GM08714 (cell line): ENCODE measurements around the gene GPR107.

Source experiments
- H3K4me3 ChIP-seq: fragments of 200-500 bp; sonication (Bioruptor generic); 2 replicates; pipeline ENCODE4 v1.5.1; 2014; ENCODE audit warnings: mild to moderate bottlenecking, low read length, inconsistent platforms
- ZNF274 ChIP-seq: IDR thresholded peaks from 2 replicates; pipeline ENCODE4 v1.6.1; 2012; ENCODE audit warnings: mild to moderate bottlenecking, low read depth, low read length

GPR107 gene

DNA sequence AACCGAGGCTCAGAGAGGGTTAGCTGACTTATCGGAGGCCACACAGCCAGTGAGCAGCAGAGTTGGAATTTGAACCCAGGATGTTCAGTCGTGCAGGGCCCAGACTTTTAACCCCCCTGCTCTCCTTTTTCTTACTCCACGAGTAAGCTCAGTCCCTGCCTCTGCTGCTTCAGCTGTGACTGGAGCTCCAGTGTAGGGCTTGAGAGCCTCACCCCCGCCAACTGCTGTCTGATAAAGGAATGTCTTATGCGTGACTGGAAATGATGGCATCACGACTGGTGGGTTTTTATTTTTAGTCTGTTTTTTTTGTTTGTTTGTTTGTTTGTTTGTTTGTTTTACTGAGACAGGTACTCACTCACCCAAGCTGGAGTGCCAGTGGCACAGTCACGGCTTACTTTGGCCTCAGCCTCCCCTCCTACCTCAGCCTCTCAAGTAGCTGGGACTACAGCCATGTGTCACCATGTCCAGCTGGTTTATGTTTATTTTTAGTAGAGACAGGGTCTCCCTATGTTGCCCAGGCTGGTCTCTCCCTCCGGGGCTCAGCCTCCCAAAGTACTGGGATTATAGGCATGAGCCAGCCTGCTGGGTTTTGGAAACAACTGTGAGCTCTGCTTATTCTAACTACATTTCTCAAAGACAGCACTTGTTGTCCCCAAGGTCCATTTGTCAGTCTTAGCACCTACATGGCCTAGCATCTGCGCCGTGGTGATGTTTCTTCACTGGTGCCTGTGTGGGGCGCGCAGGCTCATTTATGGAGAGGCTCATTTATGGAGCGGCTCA lies 66.0 kb downstream of the GPR107 start:
- no peak for TF ChIP-seq ZNF274
- H3K4me3 ChIP-seq = no peak overlapping the region

DNA sequence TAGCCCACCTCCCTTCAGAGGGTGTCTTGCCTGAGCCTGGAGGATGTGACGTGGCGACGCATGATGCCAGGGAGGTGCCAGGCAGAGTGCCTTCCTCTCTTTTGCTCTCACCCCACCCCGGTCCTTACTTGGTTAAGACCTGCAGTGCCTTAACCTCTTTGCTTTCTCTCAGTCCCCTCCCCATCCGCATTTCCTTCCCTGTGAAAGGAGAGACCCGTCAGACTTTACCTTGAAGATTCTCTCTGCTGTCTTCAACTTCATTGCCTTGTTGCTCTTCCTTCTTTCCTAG lies 66.5 kb downstream of the GPR107 start:
- no peak overlapping the region for H3K4me3 ChIP-seq
- no peak for TF ChIP-seq ZNF274

DNA sequence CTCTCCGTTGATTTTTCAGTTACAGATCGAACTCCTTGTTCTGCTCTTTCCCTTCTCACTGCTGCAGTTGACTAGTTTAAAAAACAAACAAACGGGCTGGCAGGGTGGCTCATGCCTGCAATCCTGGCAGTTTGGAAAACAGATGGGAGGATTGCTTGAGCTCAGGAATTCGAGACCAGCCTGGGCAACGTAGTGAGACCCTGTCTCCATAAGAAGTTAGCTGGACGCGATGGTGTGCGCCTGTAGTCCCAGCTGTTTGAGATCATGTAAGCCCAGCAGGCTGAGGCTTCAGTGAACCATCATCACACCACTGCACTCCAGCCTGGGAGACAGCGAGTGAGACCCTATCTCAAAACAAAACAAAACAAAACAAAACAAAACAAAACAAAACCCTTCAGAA lies 67.1 kb downstream of the GPR107 start:
- TF ChIP-seq ZNF274 = no peak
- no peak overlapping the region for H3K4me3 ChIP-seq

GRCh38 chr9:130122456-130122855 lies 68.8 kb downstream of the GPR107 start:
- no peak overlapping the region for H3K4me3 ChIP-seq
- TF ChIP-seq ZNF274 = no peak

DNA sequence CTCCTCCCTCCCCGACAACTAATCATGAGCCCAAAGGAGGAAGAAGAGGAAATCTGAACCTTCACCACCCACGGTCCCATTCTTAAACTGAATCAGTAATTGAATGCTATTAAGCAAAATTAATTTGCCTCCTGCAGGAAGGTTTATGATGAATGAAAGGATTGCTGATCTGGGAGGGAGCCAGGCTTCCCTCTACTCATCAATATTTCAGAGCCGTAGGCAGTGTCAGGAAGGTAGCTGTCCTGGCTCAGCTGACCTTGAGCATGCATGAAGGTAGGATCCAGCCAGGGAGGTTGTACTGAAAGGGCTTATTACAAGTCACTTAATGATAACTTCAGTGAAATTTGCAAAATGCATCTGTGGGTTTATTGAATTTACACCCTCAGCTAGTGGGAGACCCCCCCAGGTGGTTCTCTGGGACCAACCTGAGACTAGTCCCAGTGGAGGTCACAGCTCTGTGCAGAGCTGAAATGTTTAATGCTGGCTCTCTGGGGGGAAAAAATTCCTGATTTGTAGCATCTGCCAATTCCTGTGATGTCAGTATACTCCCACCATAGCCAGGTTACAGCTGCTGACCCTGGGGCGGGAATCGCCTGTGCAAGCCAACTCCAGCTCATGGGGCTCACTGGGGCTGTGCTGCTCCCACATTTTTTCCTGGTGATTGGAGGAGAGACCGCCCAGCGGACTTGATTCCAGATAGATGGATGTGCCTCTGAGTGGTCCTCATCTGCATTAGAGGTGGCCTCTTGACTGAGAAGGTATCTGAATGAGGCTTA lies 70.6 kb downstream of the GPR107 start:
- TF ChIP-seq ZNF274 = no peak
- no peak overlapping the region for H3K4me3 ChIP-seq

- no peak overlapping the region for H3K4me3 ChIP-seq
- TF ChIP-seq ZNF274 = no peak
Measured at GRCh38 chr9:130126721-130127433, 73.2 kb downstream of the GPR107 start.

DNA sequence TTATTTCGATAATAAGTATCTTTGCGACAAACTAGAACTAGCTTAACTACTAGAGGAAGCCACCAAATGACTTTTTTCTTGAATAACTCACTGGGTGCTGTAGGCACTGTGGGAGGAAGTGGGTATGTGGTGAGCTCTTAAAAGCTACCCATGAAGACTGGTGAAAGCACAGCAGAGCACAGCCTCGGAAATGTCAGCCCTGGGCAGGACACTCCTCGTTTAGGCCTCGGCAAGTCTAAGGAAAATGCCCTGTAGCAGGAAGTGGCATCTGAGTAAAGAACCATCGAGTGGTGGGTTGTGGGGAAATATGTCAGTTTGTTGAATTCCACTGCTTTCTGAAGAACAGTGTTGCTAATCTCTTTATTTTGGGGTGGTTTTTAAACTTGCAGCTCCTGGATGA lies 74.5 kb downstream of the GPR107 start:
- H3K4me3 ChIP-seq = peak overlapping the region; percentile 22; the same call in 1 of the 2 replicates
- TF ChIP-seq ZNF274 = no peak

DNA sequence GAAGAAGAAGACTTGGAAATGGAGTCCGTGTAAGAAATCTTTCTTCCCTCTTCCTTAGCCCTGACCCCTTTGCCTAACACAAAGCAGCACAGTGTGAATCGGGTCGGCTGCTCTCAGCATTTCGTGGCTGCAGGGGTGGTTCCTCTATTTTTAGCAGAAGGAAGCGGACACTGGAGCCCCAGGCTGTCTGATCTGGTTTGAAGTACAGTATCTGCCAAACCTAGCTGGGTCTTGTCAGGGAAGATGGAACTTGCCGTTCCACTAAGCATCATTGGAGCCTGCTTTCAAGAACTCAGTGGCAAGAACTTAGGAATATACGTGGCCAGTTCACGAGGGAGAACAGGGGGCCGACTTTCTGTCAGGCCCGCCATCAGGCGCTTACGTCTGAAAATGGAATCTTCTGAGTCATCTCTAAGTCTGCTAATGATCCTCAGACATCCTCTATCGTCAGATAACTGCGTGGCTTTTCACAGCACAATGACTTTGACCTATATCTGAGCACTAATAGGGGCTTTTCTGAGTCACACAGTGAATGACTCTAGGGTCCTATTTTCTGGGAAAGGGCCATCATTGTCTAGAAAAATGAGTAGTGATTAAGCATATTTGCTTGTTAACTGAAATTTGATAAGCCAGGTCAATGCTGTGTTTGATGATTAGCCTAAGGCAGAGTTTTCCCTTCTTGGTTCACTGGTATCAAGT lies 75.2 kb downstream of the GPR107 start:
- H3K4me3 ChIP-seq = peak overlapping the region; percentile 22; the same call in 1 of the 2 replicates
- no peak for TF ChIP-seq ZNF274

DNA sequence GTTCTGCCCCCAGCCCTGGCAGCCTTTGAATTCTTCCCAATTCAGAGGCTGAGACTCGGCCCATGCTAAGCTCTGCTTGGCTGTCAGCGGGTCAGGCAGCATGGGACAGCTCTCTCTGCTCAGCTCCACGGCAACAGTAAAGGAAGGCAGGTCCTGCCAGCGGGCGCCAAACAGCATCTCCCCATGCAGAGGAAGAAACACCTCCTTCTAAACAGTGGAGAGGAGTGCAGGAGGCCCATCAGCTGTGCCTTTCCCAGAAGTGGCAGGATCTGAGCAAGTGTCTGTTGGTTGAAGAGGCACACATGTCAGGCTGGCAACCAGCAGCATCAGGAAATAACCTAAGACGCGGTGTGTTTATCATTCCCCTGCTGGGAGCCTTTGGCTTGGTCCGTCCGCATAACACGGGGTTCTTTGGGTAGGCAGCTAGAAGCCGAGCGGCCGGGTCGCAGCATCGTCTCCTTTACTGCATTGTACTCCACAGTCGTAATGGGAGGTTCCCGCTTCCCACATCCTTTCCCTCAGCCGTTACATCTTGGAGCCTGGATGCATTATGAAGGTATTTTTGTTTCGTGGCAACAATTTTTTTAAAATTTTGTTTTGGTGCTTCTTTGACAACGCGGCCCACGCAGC lies 75.8 kb downstream of the GPR107 start:
- H3K4me3 ChIP-seq = no peak overlapping the region
- TF ChIP-seq ZNF274 = no peak

GRCh38 chr9:130132746-130133145 lies 79.0 kb downstream of the GPR107 start:
- no peak overlapping the region for H3K4me3 ChIP-seq
- no peak for TF ChIP-seq ZNF274

DNA sequence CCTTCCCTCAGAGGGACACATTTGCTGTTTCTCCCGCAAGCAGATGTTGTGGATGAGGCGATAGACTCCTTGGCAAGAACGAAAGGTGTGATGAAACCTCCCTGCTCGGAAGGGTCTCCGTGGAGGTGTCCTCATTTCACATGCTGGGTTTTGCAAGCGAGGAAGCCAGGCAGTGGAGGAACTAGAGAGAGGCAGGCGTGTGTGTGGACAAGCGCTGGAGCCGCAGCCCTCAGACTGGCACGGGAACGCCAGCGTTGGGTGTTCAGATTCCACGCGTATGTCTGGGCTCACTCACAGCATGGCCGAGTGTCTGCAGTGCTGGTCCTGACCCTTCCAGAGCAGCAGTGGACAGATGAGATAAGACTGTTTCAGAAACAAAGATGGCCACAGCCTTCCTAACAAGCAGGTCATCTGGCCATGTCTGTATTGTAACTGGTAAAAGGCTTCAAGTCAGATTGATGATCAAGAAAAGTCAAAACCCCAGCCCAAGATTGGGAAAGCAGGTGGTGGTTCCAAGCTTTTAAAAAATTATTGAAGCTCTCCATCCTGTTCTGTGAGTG lies 83.5 kb downstream of the GPR107 start:
- no peak overlapping the region for H3K4me3 ChIP-seq
- no peak for TF ChIP-seq ZNF274

DNA sequence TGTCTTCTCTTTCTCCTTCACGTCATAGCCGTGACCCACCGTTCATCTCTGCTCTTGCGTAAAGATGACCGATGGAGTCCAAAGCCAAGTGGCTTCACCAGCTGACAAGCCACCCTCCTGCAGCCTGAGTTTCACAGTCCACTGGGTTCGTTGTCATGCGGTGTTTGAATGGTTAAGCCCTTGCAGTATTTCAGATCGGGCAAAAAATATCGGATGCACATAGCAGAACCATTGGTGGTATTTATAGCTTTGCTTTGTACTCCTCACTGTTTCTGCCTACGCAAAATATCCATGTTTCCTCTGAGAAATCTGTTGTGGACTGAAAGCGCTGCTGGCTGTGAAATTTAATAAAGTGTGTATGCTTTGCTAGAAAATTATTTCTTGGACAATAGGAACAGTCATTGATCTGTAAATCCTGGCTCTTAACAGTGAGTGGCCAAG lies 84.0 kb downstream of the GPR107 start:
- no peak overlapping the region for H3K4me3 ChIP-seq
- no peak for TF ChIP-seq ZNF274

GRCh38 chr9:130138171-130138653 lies 84.5 kb downstream of the GPR107 start:
- no peak overlapping the region for H3K4me3 ChIP-seq
- no peak for TF ChIP-seq ZNF274
